Cardiac fibroblast (primary cell): ENCODE measurements around the gene TPRX2.
"Not testable (repeated sequence)": the region's sequence is repeated elsewhere in the genome, so short reads cannot be mapped to it uniquely, and the experiment has no call there.

Source experiments
- DNase-seq, 2 donors: peaks; one replicate each; pipeline versions ENCODE4 v3.0.0 to v3.0.0-alpha.2; 2010; ENCODE audit warnings: low read depth in 2 of 2
- H3K4me3 ChIP-seq, 2 donors: replicated peaks in 1 of 2; 1 replicate in 1 of 2; 2 replicates in 1 of 2; pipeline ENCODE4 v1.5.1; 2011; ENCODE audit warnings: low read depth in 2 of 2, low read length in 2 of 2, mild to moderate bottlenecking in 2 of 2, moderate library complexity in 1 of 2
- CTCF ChIP-seq: IDR thresholded peaks from one replicate; pipeline ENCODE4 v1.5.1; 2011; ENCODE audit warnings: low read depth, mild to moderate bottlenecking, low read length, inconsistent platforms

Gene TPRX2

GRCh38 chr19:47848425-47848822 lies 10.6 kb upstream of the TPRX2 start:
- TF ChIP-seq CTCF: no peak
- no peak overlapping the region for H3K4me3 ChIP-seq
- DNase-seq: no peak

GRCh38 chr19:47848823-47849473 lies 10.1 kb upstream of the TPRX2 start:
- peak; percentile 15 to 35 for DNase-seq
- no peak overlapping the region for H3K4me3 ChIP-seq
- TF ChIP-seq CTCF: peak; percentile 49

- no peak for TF ChIP-seq CTCF
- DNase-seq: no peak
- H3K4me3 ChIP-seq: no peak overlapping the region
Observed at GRCh38 chr19:47853003-47853402, 6.0 kb upstream of the TPRX2 start.

GRCh38 chr19:47854459-47854858 lies 4.6 kb upstream of the TPRX2 start:
- no peak for DNase-seq
- no peak overlapping the region for H3K4me3 ChIP-seq
- TF ChIP-seq CTCF: no peak

GRCh38 chr19:47858231-47858630 lies 804 bp upstream of the TPRX2 start:
- not testable (repeated sequence) for H3K4me3 ChIP-seq
- peak in 1 of 2 donors; percentile 12 for DNase-seq

GRCh38 chr19:47859838-47860237 lies 803 bp downstream of the TPRX2 start:
- H3K4me3 ChIP-seq: not testable (repeated sequence)

GRCh38 chr19:47860602-47861297 lies 1.7 kb downstream of the TPRX2 start:
- no peak overlapping the region for H3K4me3 ChIP-seq
- DNase-seq: no peak
- TF ChIP-seq CTCF: no peak

More at GRCh38 chr19:47859838-47860237, 803 bp downstream of the TPRX2 start:
- DNase-seq: not testable (repeated sequence)

GRCh38 chr19:47861630-47862029 lies 2.6 kb downstream of the TPRX2 start:
- DNase-seq: no peak
- no peak overlapping the region for H3K4me3 ChIP-seq
- no peak for TF ChIP-seq CTCF
